HEK293 (cell line): ENCODE measurements around the gene PBX3.
A peak's percentile ranks its signal among the peaks of the same experiment; 100 is the strongest.

Source experiments
- CTCF ChIA-PET: fragments of 350-600 bp; formaldehyde crosslinking; extraction: SDS; loops from one replicate; lab custom pipeline; 2021; ENCODE audit warnings: antibody characterized with exemption; lab: Yijun Ruan, JAX
- POLR2A ChIA-PET: fragments of 300-600 bp; formaldehyde crosslinking; extraction: SDS; loops from one replicate; lab custom pipeline; 2020; ENCODE audit warnings: antibody characterized with exemption, inconsistent platforms; lab: Yijun Ruan, JAX
- H3K27ac ChIP-seq: fragments of 200-500 bp; sonication (Bioruptor generic); 2 replicates; pipeline ENCODE4 v1.5.1; 2014; ENCODE audit warnings: low read depth, low read length, control low read depth, inconsistent platforms; ENCODE audit errors: extremely low read depth
- H3K36me3 ChIP-seq, 2 experiments: fragments of 200-500 bp in 1 of 2; sonication (Bioruptor generic) in 1 of 2; 1 replicate in 1 of 2; 2 replicates in 1 of 2; pipeline ENCODE4 v1.5.1; 2014 to 2017; ENCODE audit warnings: inconsistent platforms in 2 of 2, low read length in 2 of 2; ENCODE audit not compliant: control insufficient read depth in 2 of 2, insufficient read depth in 1 of 2
- H3K4me1 ChIP-seq: fragments of 200-500 bp; sonication (Bioruptor generic); 2 replicates; pipeline ENCODE4 v1.5.1; 2014; ENCODE audit warnings: mild to moderate bottlenecking, low read length, inconsistent platforms; ENCODE audit not compliant: control insufficient read depth, insufficient read depth
- H3K4me3 ChIP-seq: 2 replicates; pipeline ENCODE4 v1.5.1; 2011; ENCODE audit warnings: low read depth, mild to moderate bottlenecking, control low read depth, low read length, moderate library complexity
- H3K9me3 ChIP-seq: fragments of 200-500 bp; sonication (Bioruptor generic); 2 replicates; pipeline ENCODE4 v1.5.1; 2014; ENCODE audit warnings: low read depth, low read length, inconsistent platforms; ENCODE audit not compliant: control insufficient read depth, insufficient read depth
- MZF1 ChIP-seq: fragments of 450-650 bp; formaldehyde crosslinking; IDR thresholded peaks from 2 replicates; pipeline ENCODE4 v1.5.1; 2017; ENCODE audit warnings: missing biosample characterization, missing genetic modification characterization, borderline replicate concordance
- PATZ1 ChIP-seq: fragments of 450-650 bp; formaldehyde crosslinking; IDR thresholded peaks from 2 replicates; pipeline ENCODE4 v1.5.1; 2016; ENCODE audit warnings: missing biosample characterization, missing genetic modification characterization
- PRDM1 ChIP-seq: fragments of 450-650 bp; formaldehyde crosslinking; IDR thresholded peaks from 2 replicates; pipeline ENCODE4; 2016; ENCODE audit warnings: missing biosample characterization, missing genetic modification characterization
- PRDM10 ChIP-seq: fragments of 450-650 bp; formaldehyde crosslinking; IDR thresholded peaks from 2 replicates; pipeline ENCODE4 v1.5.1; 2016; ENCODE audit warnings: missing biosample characterization, missing genetic modification characterization
- PRDM4 ChIP-seq: fragments of 450-650 bp; formaldehyde crosslinking; IDR thresholded peaks from 2 replicates; pipeline ENCODE4 v1.5.1; 2017; ENCODE audit warnings: missing biosample characterization, missing genetic modification characterization
- WT1 ChIP-seq: fragments of 450-650 bp; formaldehyde crosslinking; IDR thresholded peaks from 2 replicates; pipeline ENCODE4 v1.5.1; 2016; ENCODE audit warnings: missing biosample characterization, missing genetic modification characterization
- ZBTB49 ChIP-seq: fragments of 450-650 bp; formaldehyde crosslinking; IDR thresholded peaks from 2 replicates; pipeline ENCODE4 v1.5.1; 2016; ENCODE audit warnings: missing biosample characterization, missing genetic modification characterization, low read depth
- ZNF155 ChIP-seq: fragments of 450-650 bp; formaldehyde crosslinking; IDR thresholded peaks from 2 replicates; pipeline ENCODE4 v1.5.1; 2016; ENCODE audit warnings: missing biosample characterization, missing genetic modification characterization
- ZNF18 ChIP-seq: fragments of 450-650 bp; formaldehyde crosslinking; IDR thresholded peaks from 2 replicates; pipeline ENCODE4 v1.5.1; 2016; ENCODE audit warnings: missing biosample characterization, missing genetic modification characterization
- ZNF341 ChIP-seq: fragments of 450-650 bp; formaldehyde crosslinking; IDR thresholded peaks from 2 replicates; pipeline ENCODE4; 2016; ENCODE audit warnings: low read depth, missing biosample characterization, missing genetic modification characterization
- ZNF398 ChIP-seq: fragments of 450-650 bp; formaldehyde crosslinking; IDR thresholded peaks from 2 replicates; pipeline ENCODE4 v1.5.1; 2017; ENCODE audit warnings: missing biosample characterization, missing genetic modification characterization
- ZNF561 ChIP-seq: fragments of 450-650 bp; IDR thresholded peaks from 2 replicates; pipeline ENCODE4 v1.5.1; 2018; ENCODE audit warnings: missing biosample characterization, missing genetic modification characterization, borderline replicate concordance
- ZNF596 ChIP-seq: fragments of 450-650 bp; IDR thresholded peaks from 2 replicates; pipeline ENCODE4 v1.5.0; 2018; ENCODE audit warnings: missing biosample characterization, mild to moderate bottlenecking, missing genetic modification characterization, moderate library complexity
- ZNF621 ChIP-seq: fragments of 450-650 bp; formaldehyde crosslinking; IDR thresholded peaks from 2 replicates; pipeline ENCODE4 v1.5.1; 2017; ENCODE audit warnings: missing biosample characterization, missing genetic modification characterization
- ZNF629 ChIP-seq: fragments of 450-650 bp; formaldehyde crosslinking; IDR thresholded peaks from 2 replicates; pipeline ENCODE4 v1.5.1; 2017; ENCODE audit warnings: missing biosample characterization, missing genetic modification characterization
- ZNF701 ChIP-seq: fragments of 450-650 bp; formaldehyde crosslinking; IDR thresholded peaks from 2 replicates; pipeline ENCODE4 v1.5.1; 2016; ENCODE audit warnings: missing biosample characterization, missing genetic modification characterization

The PBX3 gene

GRCh38 chr9:125749951-125750626 lies 2.9 kb downstream of the PBX3 start (continued):
- TF ChIP-seq PRDM4 (tag by site-specific recombination) (peak; percentile 84), WT1 (tag by site-specific recombination) (peak; percentile 60)
- TF ChIP-seq, all 188 proteins: peak for 20

GRCh38 chr9:125750627-125751011 lies 3.4 kb downstream of the PBX3 start:
- H3K27ac ChIP-seq = peak overlapping the region; percentile 66
- peaks cover 0 to 4% of the 10 kb centered on the region in 2 experiments; a peak in 1 of 3 replicates for H3K36me3 ChIP-seq
- ChIA-PET POLR2A (interaction anchor here (1.0 kb wide), 1 partner anchor 44 kb away, joined by 5 read pairs; the partner anchor contains the start of gene MAPKAP1), CTCF (interaction anchor here (0.6 to 1.4 kb wide), 3 partner anchors 49 to 302 kb away, joined by 3 to 4 read pairs (median 4); no protein-coding TSS in a partner anchor)
- H3K4me3 ChIP-seq = peak overlapping the region; percentile 26
- H3K4me1 ChIP-seq = peaks cover 36% of the 10 kb centered on the region; the same call in 1 of the 2 replicates
- no peaks in the 10 kb centered on the region for H3K9me3 ChIP-seq
- TF ChIP-seq PRDM1 (tag by site-specific recombination) (peak; percentile 51), ZNF596 (tag by site-specific recombination) (no peak), PATZ1 (0 out of 2 replicates have a peak, but pooled peaks have one; percentile 27), PRDM10 (tag by site-specific recombination) (peak; percentile 98), ZNF155 (tag by site-specific recombination) (no peak), ZNF561 (tag by site-specific recombination) (0 out of 2 replicates have a peak, but pooled peaks have one; percentile 9), ZNF18 (0 out of 2 replicates have a peak, but pooled peaks have one; percentile 2), ZNF629 (tag by site-specific recombination) (0 out of 2 replicates have a peak, but pooled peaks have one; percentile 6)

GRCh38 chr9:125752070-125752628 lies 5.0 kb downstream of the PBX3 start:
- Histone ChIP-seq H3K36me3 (peaks cover 4% of the 10 kb centered on the region in 2 experiments; a peak in 2 of 3 replicates), H3K9me3 (no peaks in the 10 kb centered on the region), H3K4me3 (no peak overlapping the region), H3K4me1 (peaks cover 36% of the 10 kb centered on the region; the same call in 1 of the 2 replicates), H3K27ac (peak overlapping the region; percentile 71; the same call in 1 of the 2 replicates)
- ChIA-PET CTCF (no interaction called here), POLR2A (no interaction called here)
- TF ChIP-seq ZNF621 (tag by site-specific recombination) (no peak), ZNF341 (tag by site-specific recombination) (no peak), ZNF398 (tag by site-specific recombination) (no peak), ZNF701 (tag by site-specific recombination) (no peak), ZBTB49 (tag by site-specific recombination) (no peak), MZF1 (peak; percentile 48; the same call in 1 of the 2 replicates), ZNF629 (tag by site-specific recombination) (peak; percentile 47)
